ENCODE results near the gene KIAA0825. TPM values are rescaled to one million over a fixed set of nuclear protein-coding genes. Genes with fewer than 3 reads are reported as not detected.

Gene KIAA0825, protein sequence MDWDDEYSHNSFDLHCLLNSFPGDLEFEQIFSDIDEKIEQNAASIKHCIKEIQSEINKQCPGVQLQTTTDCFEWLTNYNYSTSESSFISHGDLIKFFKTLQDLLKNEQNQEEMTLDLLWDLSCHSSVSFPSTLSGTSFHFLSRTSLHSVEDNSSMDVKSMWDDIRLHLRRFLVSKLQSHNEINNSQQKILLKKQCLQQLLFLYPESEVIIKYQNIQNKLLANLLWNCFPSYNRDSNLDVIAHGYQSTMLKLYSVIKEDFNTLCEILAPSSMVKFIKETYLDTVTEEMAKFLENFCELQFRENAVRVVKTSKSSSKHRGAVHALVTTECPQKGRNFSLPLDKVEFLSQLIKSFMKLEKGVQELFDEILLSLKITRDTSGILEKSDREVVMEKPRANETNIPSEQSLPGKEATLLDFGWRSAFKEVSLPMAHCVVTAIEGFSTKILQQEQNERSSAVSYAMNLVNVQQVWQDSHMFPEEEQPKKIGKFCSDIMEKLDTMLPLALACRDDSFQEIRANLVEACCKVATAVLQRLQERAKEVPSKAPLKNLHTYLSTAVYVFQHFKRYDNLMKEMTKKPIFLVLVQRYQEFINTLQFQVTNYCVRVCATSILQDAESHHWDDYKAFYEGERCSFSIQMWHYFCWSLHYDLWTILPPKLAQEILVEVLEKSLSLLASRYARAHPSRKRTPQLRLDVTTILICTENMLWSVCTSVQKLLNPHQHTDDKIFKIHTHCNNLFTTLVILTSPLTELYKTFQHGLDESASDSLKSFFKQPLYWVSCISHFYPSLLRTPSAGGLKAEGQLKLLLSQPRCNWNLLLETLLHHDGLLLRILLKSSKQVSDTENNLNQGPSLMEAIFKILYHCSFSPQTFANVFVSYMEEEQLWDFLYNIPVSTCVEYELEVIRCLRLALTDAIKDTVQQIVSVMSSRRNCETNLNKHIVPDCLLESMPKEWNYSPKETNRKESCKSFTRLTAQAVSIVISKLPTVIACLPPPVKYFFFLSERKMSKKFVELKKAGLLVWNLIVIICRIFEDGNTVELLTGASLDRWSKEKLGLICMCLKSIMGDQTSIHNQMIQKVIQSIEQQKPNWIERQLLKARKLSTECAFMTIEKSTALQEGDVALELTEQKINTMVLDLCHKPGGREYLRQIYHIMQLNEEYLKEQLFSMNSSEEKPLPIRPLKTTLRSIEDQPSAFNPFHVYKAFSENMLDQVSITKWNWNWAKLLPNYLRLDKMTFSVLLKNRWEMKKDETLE (N-terminal part only)
- 3.1 and 3.6 TPM in 2 replicates for total RNA-seq
- polyA plus RNA-seq: 0.97 and 1.7 TPM in 2 replicates
- polyA plus RNA-seq (2012): 0.73 and 1.3 TPM in 2 replicates
- not detected in 2 replicates for polyA minus RNA-seq (ENCODE audit: low replicate concordance)

DNA sequence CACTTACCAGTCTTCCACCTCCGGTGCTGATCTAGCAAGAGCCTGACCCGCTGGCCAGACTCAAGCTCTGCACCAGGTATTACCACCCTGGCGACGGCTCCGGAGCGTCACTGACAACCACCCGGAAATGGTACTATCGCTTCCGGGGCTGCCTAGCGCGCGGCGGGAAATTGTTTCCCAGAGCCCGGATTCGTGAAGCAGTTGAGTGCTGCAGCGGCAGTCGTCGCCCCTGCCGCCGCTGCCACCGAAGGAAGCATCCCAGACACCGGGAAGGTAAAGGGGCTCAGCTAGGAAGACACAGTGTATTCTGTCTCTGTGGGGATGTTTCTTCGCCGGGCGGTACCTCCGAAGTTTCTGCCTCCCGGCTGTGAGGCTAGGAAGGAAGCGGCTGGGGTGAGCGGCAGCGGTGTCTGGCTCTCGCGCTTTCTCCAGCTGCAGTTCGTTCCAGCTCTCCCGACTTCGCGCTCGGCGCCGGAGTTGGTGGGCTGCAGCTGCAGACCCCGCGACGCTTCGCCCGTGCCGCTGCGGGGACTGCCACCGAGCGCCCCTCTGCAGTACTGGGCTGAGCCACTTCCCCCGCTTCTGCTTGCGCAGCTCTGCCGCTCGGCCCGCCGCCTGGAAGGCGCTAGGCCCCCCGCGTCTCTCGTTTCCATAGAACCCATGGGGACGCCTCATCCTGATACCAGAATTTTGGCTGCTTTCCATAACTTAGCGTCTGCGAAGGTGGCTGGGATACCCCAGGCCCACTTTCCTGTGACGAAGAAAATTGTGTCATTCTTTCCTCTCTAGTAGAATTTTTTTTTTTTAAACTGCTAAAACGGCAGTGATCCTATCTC, at the start of gene KIAA0825, which contains the start of gene SLF1:
Gene KIAA0825 (minus strand): TSS at position 112 of the 836 bp plus-strand sequence. CDS start 81,478 bp downstream, outside the sequence.
Gene SLF1 (plus strand): TSS at position 177 of the 836 bp plus-strand sequence. CDS start 10,142 bp downstream, outside the sequence.
- Histone ChIP-seq H3K36me3 (ENCODE audit: control insufficient read depth, insufficient read depth, low read length) (no peaks in the 10 kb centered on the region), H3K79me2 (ENCODE audit: control insufficient read depth, insufficient read depth, low read length) (peaks cover 28% of the 10 kb centered on the region)
- DNase-seq (ENCODE audit: low read depth in 2 of 2): peak; percentile 83 to 89

DNA sequence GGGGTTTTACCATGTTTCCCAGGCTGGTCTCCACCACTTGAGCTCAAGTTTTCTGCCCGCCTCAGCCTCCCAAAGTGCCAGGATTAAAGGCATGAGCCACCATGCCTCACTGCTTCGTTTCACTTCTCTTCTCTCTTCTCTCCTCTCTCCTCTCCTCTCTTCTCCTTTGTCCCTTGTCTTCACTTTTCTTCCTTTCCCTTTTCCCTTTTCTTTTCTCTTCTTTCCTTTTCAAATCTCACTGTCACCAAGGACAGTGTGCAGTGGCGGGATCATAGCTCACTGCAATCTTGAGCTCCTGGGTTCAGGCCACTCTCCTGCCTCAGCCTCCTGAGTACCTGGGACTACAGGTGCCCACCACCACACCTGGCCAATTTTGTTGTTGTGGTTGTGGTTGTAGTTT, 49.5 kb upstream of the KIAA0825 start:
- Histone ChIP-seq H3K9me3 (ENCODE audit: control insufficient read depth, insufficient read depth, low read depth, low read length) (no peaks in the 10 kb centered on the region), H3K4me3 (replicated peaks in 1 of 4; ENCODE audit: control extremely low read depth in 1 of 4, insufficient read depth in 1 of 4, low read depth in 3 of 4, low read length in 4 of 4) (no peak overlapping the region), H3K27me3 (ENCODE audit: control insufficient read depth, insufficient read depth, low read length) (no peaks in the 10 kb centered on the region), H3K79me2 (ENCODE audit: control insufficient read depth, insufficient read depth, low read length) (no peaks in the 10 kb centered on the region), H4K20me1 (ENCODE audit: control insufficient read depth, extremely low read depth, insufficient read depth, low read length) (no peaks in the 10 kb centered on the region), H3K4me2 (ENCODE audit: extremely low read depth, insufficient read depth, low read length) (no peak overlapping the region), H2AFZ (ENCODE audit: low read length) (no peak overlapping the region), H3K9ac (ENCODE audit: insufficient read depth, low read length) (no peak overlapping the region), H3K4me1 (ENCODE audit: control insufficient read depth, extremely low read depth, insufficient read depth, low read length) (no peaks in the 10 kb centered on the region), H3K27ac (ENCODE audit: insufficient read depth, low read length) (no peak overlapping the region), H3K36me3 (ENCODE audit: control insufficient read depth, insufficient read depth, low read length) (no peaks in the 10 kb centered on the region)
- TF ChIP-seq, protein P1, sequence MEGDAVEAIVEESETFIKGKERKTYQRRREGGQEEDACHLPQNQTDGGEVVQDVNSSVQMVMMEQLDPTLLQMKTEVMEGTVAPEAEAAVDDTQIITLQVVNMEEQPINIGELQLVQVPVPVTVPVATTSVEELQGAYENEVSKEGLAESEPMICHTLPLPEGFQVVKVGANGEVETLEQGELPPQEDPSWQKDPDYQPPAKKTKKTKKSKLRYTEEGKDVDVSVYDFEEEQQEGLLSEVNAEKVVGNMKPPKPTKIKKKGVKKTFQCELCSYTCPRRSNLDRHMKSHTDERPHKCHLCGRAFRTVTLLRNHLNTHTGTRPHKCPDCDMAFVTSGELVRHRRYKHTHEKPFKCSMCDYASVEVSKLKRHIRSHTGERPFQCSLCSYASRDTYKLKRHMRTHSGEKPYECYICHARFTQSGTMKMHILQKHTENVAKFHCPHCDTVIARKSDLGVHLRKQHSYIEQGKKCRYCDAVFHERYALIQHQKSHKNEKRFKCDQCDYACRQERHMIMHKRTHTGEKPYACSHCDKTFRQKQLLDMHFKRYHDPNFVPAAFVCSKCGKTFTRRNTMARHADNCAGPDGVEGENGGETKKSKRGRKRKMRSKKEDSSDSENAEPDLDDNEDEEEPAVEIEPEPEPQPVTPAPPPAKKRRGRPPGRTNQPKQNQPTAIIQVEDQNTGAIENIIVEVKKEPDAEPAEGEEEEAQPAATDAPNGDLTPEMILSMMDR (conservative IDR thresholded peaks at IDR 0.05 in 1 of 2, IDR thresholded peaks at IDR 0.05 in 1 of 2; ENCODE audit: low read depth in 1 of 2, low read length in 2 of 2): no peak
- no peak for TF ChIP-seq EZH2 (IDR thresholded peaks at IDR 0.05; ENCODE audit: low read length, missing control alignments)
- DNase-seq (ENCODE audit: low read depth in 2 of 2): no peak

More for the DNA sequence above, at the start of gene KIAA0825, which contains the start of gene SLF1:
- Histone ChIP-seq H2AFZ (ENCODE audit: low read length) (peak within 1 kb of the TSS; percentile 91), H3K27me3 (ENCODE audit: control insufficient read depth, insufficient read depth, low read length) (no peaks in the 10 kb centered on the region), H4K20me1 (ENCODE audit: control insufficient read depth, extremely low read depth, insufficient read depth, low read length) (no peaks in the 10 kb centered on the region), H3K9ac (ENCODE audit: insufficient read depth, low read length) (peak within 1 kb of the TSS; percentile 68), H3K4me2 (ENCODE audit: extremely low read depth, insufficient read depth, low read length) (peak within 1 kb of the TSS; percentile 92), H3K27ac (ENCODE audit: insufficient read depth, low read length) (peak within 1 kb of the TSS; percentile 79), H3K9me3 (ENCODE audit: control insufficient read depth, insufficient read depth, low read depth, low read length) (no peaks in the 10 kb centered on the region), H3K4me3 (replicated peaks in 1 of 4; ENCODE audit: control extremely low read depth in 1 of 4, insufficient read depth in 1 of 4, low read depth in 3 of 4, low read length in 4 of 4) (peak within 1 kb of the TSS; percentile 79 to 90 (median 86)), H3K4me1 (ENCODE audit: control insufficient read depth, extremely low read depth, insufficient read depth, low read length) (no peaks in the 10 kb centered on the region)
- TF ChIP-seq, protein P1 (conservative IDR thresholded peaks at IDR 0.05 in 1 of 2, IDR thresholded peaks at IDR 0.05 in 1 of 2; ENCODE audit: low read depth in 1 of 2, low read length in 2 of 2): no peak
- TF ChIP-seq EZH2 (IDR thresholded peaks at IDR 0.05; ENCODE audit: low read length, missing control alignments): no peak

Measured in fibroblast of lung (primary cell).